HG03342 (cell line): ENCODE measurements around the gene NAPEPLD.
"Not testable (repeated sequence)": the region's sequence is repeated elsewhere in the genome, so short reads cannot be mapped to it uniquely, and the experiment has no call there.

ENCODE experiments used
- ATAC-seq: cut with Tn5 transposase; IDR thresholded peaks from one replicate; pipeline ENCODE4 v1.9.1; 2021; ENCODE audit warnings: mild to moderate bottlenecking, moderate library complexity; ENCODE audit not compliant: unreplicated experiment

The NAPEPLD gene

DNA sequence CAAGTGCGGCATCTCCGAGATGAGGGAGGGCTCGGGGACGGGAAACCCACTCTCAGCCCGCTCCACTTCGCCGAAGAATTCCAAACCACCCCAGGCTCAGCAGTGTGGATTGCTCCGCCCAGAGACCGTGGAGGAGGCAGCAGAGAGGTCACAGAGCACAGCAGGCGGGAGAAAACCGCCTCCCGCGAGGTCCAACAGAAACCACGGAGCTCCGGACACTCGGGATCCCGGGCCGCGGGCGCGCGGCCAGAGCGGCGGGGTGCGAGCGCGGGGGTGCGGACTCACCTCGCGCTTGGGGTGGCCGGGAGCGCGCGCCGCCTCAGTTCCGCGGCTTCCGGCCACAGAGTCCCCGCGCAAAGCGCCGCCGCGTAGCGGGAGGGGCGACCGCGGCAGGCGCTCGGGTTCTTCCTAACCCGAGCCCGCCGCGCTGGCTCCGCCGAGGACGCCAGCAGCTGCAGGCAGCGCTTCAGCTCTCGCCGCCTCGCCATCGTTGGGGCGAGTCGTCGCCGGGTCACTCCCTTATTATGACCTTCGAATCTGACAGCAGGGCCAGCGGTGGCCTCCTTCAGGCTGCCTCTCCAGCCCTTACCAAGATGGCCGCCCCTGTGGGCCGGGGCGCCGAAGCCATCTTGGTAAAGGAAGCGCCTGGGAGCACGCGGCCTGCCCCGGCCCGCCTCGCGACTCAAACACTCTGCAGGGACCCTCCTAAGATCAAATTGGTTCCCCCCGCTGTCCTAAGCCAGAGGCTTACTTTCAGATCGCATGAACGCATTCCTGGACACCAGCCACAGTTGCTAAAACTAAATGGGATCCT lies at the start of gene NAPEPLD:
Gene NAPEPLD (minus strand): TSS at position 106 of the 814 bp plus-strand sequence. CDS start 20,323 bp downstream, outside the sequence.
- ATAC-seq: peak; percentile 86

- ATAC-seq: not testable (repeated sequence)
Measured at GRCh38 chr7:103198079-103198478, 49.2 kb upstream of the NAPEPLD start.

- ATAC-seq: not testable (repeated sequence)
Measured at GRCh38 chr7:103195364-103195763, 46.5 kb upstream of the NAPEPLD start.

DNA sequence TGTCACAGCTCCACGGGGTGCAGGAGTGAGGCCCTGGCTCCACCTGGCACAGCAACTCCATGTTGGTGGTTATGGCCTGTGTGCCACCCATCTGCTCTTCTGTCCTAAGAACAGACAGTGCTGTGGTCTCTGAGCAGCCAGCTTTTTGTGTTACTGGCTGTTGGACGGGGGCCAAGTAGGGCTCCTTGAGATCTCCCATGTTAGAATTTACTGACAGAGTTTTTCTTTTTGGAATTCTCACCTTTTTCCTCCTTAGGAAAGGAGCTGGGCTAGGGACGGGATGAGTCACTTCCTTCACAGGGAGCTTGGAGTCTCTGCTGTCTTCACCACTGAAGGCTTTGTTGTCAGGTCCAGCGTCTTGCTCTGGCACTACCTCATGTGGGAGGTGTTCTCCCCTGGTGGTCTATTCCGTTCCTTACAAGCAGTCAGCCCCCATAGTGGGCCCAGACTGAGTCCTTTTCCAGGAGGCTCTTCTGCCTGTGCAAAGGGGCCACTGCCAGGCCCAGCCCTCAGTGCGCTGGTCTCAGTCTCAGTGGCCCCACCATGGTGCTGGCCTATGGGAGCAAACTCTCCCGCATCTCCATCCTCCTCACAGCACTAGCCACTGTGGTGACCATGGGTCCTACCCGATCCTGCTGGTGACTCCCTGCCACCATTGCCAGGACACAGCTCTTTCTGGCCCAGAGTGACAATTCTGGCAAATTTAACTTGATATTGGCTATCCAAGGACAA lies 23.7 kb upstream of the NAPEPLD start:
- ATAC-seq: not testable (repeated sequence)

GRCh38 chr7:103171695-103172414 lies 23.0 kb upstream of the NAPEPLD start:
- not testable (repeated sequence) for ATAC-seq

GRCh38 chr7:103166921-103167544 lies 18.1 kb upstream of the NAPEPLD start:
- ATAC-seq: not testable (repeated sequence)

DNA sequence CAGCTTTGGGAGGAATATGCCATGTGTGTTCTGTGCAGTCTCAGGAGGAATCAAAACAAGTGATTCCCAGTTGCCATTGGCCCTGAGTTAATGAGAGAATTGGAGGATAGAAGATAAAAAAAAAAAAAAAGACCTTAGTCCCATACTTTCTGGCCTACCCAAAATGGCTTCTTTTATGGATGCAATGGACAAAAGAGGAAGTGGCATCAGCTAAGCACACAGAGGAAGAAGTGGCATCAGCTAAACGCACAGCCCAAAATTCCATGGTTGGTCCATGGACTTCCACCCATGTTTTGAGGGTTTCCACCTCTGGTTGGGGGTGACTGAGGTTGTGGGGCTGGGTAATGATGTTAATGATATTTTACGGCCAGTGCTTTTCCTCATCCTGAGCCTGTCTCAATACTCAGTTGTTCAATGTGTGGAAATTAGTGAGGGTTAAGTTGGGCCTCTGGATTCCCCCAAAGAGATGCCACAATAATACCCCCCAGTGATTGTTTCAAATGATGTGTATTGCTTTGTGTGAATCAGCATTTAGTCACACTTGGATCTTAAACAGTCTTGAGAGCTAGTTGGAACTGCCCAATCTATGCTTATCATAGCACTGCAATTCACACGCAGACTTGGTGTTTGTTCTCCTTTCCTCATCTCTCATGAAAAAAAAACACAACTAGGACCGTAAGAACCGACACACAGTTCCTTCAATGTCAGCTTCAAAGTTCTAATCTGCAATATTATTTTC lies 14.4 kb upstream of the NAPEPLD start:
- not testable (repeated sequence) for ATAC-seq

DNA sequence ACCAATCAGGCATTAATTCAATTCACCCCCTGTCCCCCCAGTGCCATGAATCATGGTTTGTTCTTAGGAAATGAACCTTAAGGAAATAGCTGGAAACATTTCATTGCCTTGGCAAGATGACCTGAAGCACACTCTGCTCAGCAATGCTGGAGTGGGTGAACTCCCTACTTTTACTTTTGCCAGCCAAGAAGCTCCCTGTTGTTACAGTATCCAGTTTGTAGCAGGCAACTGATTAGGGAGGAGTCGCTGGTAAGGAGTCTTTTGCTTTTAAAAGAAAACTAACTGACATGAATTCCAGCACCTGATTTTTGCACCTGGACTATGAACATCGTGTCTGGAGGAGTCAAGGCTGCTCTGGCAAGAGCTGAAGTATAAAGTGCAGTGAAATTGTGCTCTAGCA lies 13.7 kb upstream of the NAPEPLD start:
- ATAC-seq: not testable (repeated sequence)

DNA sequence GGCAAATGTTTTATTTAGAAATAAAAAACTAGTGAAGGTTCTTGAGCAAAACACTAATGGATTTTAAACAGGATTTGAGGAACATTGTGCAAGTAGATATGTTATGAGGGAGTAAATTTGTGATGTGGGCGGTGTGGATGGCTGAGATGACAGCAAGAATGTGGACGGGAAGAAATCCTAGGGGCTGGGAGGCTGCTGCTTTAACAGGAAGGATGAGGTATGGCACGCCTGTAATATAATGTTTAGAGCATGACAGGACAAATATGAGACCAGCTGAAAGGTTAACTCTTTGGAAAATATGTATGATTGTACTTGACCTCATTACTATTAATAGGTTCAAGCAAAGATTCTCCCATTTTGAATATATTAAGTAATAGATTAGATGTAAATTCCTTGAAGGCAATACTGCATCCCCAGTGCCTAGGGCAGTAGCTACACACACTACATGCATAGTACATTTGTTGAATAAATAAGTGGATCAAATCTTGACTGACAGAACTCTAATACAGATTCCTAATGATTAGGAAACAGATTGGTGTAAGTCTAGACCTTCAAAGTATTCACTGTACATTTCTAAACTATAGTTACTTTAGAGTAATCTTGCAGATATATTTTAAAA lies 13.2 kb upstream of the NAPEPLD start:
- ATAC-seq: not testable (repeated sequence)

GRCh38 chr7:103159072-103159471 lies 10.2 kb upstream of the NAPEPLD start:
- not testable (repeated sequence) for ATAC-seq

- not testable (repeated sequence) for ATAC-seq
Measured at GRCh38 chr7:103155331-103156024, 6.6 kb upstream of the NAPEPLD start.

GRCh38 chr7:103154042-103154441 lies 5.1 kb upstream of the NAPEPLD start:
- no peak for ATAC-seq

GRCh38 chr7:103152744-103153617 lies 4.1 kb upstream of the NAPEPLD start:
- not testable (repeated sequence) for ATAC-seq

DNA sequence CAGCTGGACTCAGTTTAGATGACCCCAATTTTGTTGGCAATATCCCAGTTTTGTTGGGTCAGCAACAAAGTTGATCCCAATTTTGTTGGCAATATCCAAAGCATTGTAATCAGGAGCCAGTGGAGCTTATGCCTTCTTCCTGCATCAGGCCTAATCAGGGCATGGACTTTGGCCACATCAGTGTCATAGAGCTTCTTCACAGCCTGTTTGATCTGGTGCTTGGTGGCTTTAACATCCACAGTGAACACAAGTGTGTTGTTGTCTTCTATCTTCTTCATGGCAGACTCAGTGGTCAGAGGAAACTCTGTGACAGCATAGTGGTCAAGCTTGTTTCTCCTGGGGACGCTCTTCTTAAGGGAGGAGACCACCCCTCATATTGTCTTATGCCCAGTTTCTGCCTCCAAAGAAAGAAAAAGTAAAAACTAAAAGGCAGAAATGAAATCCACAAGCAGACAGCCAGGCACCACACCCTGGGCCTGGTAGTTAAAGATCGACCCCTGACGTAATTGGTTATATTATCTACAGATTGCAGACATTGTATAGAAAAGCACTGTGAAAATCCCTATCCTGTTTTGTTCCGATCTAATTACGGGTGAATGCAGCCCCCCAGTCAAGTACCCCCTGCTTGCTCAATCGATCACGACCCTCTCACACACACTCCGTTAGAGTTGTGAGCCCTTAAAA lies 3.2 kb upstream of the NAPEPLD start:
- ATAC-seq: not testable (repeated sequence)

DNA sequence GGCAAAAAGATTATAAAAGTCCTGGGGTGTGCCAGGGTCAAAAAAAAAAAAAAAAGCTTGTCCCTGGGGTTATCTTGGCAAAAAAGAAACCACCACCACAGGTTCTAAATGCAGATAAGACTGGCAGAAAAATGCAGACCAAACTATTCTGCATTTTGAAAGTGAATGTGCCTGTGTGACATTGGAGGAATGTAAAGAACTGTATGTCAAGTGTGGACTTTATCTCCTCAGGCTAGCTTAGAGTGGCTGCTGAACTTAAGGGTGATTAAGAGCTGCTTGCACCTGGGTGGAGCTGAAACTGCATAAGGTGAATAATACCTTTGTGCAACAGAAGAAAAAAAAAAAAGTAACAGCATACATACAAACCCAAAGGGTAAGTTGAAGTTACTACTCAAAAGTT lies 1.3 kb upstream of the NAPEPLD start:
- no peak for ATAC-seq

- peak; percentile 19 for ATAC-seq
Measured at GRCh38 chr7:103149808-103150180, 895 bp upstream of the NAPEPLD start.

DNA sequence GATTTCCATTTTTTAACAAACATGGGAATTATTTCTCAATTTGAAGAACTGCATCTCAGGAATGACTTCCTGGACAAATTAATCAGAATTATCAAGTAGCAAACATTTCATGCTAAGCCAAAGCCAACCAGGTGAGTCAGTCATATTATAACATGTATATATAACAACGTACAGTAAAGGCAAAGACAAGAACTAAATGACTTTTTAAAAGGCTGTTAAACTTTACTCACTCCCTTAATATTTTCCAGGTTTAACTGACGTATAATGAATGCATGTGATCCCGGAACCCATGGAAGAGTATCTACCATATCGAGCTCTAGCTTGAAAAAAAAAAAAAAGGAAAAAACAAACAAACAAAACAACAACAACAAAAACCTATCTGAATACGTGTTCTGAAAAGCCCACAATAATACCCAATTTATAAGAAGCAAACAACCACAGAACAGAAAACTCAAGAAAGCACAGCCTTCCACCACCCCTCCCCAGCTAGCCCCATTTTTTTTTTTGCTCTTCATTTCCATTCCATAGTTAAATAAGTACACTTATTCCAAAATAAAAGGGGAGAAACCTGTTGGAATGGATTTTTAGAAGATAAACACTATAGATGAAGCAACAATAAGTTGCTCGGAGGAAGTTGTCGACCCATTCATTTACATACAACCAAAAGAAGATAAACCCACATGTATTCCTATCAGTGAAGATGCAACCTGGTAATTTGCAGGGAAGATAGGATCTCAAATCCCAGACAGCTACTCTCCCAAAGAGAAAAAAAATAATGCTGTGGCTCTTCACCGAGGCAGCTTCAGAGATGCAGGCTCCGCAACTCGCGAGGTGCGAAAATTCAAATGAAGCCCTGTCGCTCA lies 537 bp downstream of the NAPEPLD start:
- no peak for ATAC-seq
